Hepatocyte (in vitro differentiated cells): Measurements from ENCODE around the gene COL13A1. TPM values are rescaled to one million over a fixed set of nuclear protein-coding genes. Genes with fewer than 3 reads are reported as not detected.

Experiments used
- DNase-seq: peaks from one replicate; pipeline ENCODE4 v3.0.0-alpha.2; 2016; ENCODE audit warnings: low spot score
- H2AFZ ChIP-seq: fragments of 200-600 bp; sonication (generic); 2 replicates; pipeline ENCODE4 v1.6.0; 2016; ENCODE audit warnings: antibody characterized with exemption, mild to moderate bottlenecking
- H3K27ac ChIP-seq: fragments of 200-600 bp; sonication (generic); 2 replicates; pipeline ENCODE4 v1.5.1; 2016; ENCODE audit warnings: mild to moderate bottlenecking
- H3K27me3 ChIP-seq: fragments of 200-600 bp; sonication (generic); 2 replicates; pipeline ENCODE4 v1.6.1; 2016
- H3K36me3 ChIP-seq: fragments of 200-600 bp; sonication (generic); replicated peaks from 2 replicates; pipeline ENCODE4 v1.5.1; 2016; ENCODE audit warnings: low read depth; ENCODE audit not compliant: insufficient read depth
- H3K4me1 ChIP-seq: fragments of 200-600 bp; sonication (generic); 2 replicates; pipeline ENCODE4 v1.5.1; 2016; ENCODE audit warnings: mild to moderate bottlenecking, moderate library complexity; ENCODE audit not compliant: insufficient read depth
- H3K4me2 ChIP-seq: fragments of 200-600 bp; sonication (generic); 2 replicates; pipeline ENCODE4 v1.6.0; 2016
- H3K4me3 ChIP-seq: fragments of 200-600 bp; sonication (generic); 2 replicates; pipeline ENCODE4 v1.5.1; 2016; ENCODE audit warnings: mild to moderate bottlenecking
- H3K79me2 ChIP-seq: fragments of 200-600 bp; sonication (generic); 2 replicates; pipeline ENCODE4 v1.6.0; 2017; ENCODE audit warnings: mild to moderate bottlenecking
- H3K9me2 ChIP-seq: fragments of 200-600 bp; sonication (generic); replicated peaks from 2 replicates; pipeline ENCODE4 v1.6.0; 2017; ENCODE audit warnings: mild to moderate bottlenecking; ENCODE audit not compliant: insufficient read depth
- H3K9me3 ChIP-seq: fragments of 200-600 bp; sonication (generic); 2 replicates; pipeline ENCODE4 v1.5.1; 2016; ENCODE audit warnings: low read depth, mild to moderate bottlenecking
- H4K20me1 ChIP-seq: fragments of 200-600 bp; sonication (generic); 2 replicates; pipeline ENCODE4 v1.6.0; 2016; ENCODE audit warnings: mild to moderate bottlenecking; ENCODE audit not compliant: insufficient read depth, poor library complexity, severe bottlenecking
- CTCF ChIP-seq: fragments of 200-600 bp; sonication (generic); IDR thresholded peaks from 2 replicates; pipeline ENCODE4 v1.5.1; 2016; ENCODE audit warnings: antibody characterized with exemption, mild to moderate bottlenecking; ENCODE audit not compliant: poor library complexity
- EZH2 ChIP-seq: fragments of 200-600 bp; sonication (generic); IDR thresholded peaks from 2 replicates; pipeline ENCODE4 v1.6.1; 2016; ENCODE audit warnings: antibody characterized with exemption, mild to moderate bottlenecking, borderline replicate concordance
- EZH2phosphoT487 ChIP-seq: fragments of 200-600 bp; sonication (generic); IDR thresholded peaks from one replicate; pipeline ENCODE4 v1.6.1; 2018; ENCODE audit warnings: antibody characterized with exemption, mild to moderate bottlenecking, low read depth, moderate library complexity; ENCODE audit not compliant: unreplicated experiment, severe bottlenecking
- WGBS: methylation state at CpG from one replicate; pipeline ENCODE4 v1.1.6; 2016; ENCODE audit warnings: low lambda C conversion rate; ENCODE audit errors: missing lambda C conversion rate; 5-methylcytosine and 5-hydroxymethylcytosine counted together
- polyA plus RNA-seq: library from polyadenylated mRNA; unstranded; fragments of >200 nt; fragmentation: Nextera tagmentation; extraction: Ambion mirVana; gene quantifications from 2 replicates; pipeline ENCODE4 v1.2.1, GENCODE V29; 2016
- total RNA-seq: library from RNA; depleted of rRNA; stranded (reverse); fragments of >200 nt; gene quantifications from 2 replicates; pipeline ENCODE4 v1.2.3, GENCODE V29; 2014

The COL13A1 gene
- total and polyA plus RNA-seq, 2 experiments from 2014 or later: 4.5 to 8.5 TPM

GRCh38 chr10:69792341-69792740, 9.4 kb upstream of the COL13A1 start:
- no peak overlapping the region for H3K4me3 ChIP-seq
- no peaks in the 10 kb centered on the region for H3K9me3 ChIP-seq
- H3K4me2 ChIP-seq: no peak overlapping the region
- no peaks in the 10 kb centered on the region for H3K36me3 ChIP-seq
- TF ChIP-seq EZH2 (no peak), CTCF (no peak), EZH2phosphoT487 (no peak)
- no peaks in the 10 kb centered on the region for H3K79me2 ChIP-seq
- no peaks in the 10 kb centered on the region for H4K20me1 ChIP-seq
- no peaks in the 10 kb centered on the region for H3K9me2 ChIP-seq
- no peak overlapping the region for H2AFZ ChIP-seq
- H3K27me3 ChIP-seq: no peaks in the 10 kb centered on the region
- WGBS: 50% methylated on average over 1 of the region's 1 CpG
- no peak overlapping the region for H3K27ac ChIP-seq
- H3K4me1 ChIP-seq: peaks cover 7% of the 10 kb centered on the region
- DNase-seq: no peak

- H3K27ac ChIP-seq: no peak overlapping the region
- no peaks in the 10 kb centered on the region for H3K79me2 ChIP-seq
- H3K36me3 ChIP-seq: no peaks in the 10 kb centered on the region
Measured at GRCh38 chr10:69794673-69795072, 7.0 kb upstream of the COL13A1 start.

DNA sequence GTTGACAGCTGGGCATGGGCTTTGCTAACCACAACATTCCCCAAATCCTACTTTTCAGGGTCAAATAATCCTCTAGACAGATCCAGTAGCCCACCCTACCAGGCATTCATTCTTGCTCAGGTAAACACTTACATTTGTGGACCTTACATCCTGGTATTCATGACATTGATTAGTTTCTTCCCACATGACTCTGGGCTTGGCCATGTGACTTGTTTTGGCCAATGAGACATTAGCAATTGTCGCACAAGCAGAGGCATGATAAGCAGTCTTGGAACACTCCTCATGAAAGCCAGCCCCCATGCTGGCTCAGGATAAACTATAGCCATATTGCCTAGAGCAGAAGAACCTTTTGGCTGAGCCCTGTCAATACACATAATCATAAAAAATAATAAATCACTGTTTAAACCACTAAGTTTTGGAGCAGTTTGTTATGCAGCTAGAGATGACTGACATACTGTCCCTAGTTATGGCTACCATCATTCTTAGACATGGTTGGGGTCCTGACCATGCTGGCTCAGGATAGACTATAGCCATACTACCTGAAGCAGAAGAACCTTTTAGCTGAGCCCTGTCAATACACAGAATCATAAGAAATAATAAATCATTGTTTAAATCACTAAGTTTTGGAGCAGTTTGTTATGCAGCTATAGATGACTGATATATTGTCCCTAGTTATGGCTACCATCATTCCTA, 6.3 kb upstream of the COL13A1 start:
- Histone ChIP-seq H3K79me2 (no peaks in the 10 kb centered on the region), H3K9me3 (no peaks in the 10 kb centered on the region), H3K27me3 (no peaks in the 10 kb centered on the region), H3K9me2 (no peaks in the 10 kb centered on the region), H3K27ac (no peak overlapping the region), H3K4me3 (no peak overlapping the region), H3K36me3 (no peaks in the 10 kb centered on the region), H4K20me1 (no peaks in the 10 kb centered on the region), H3K4me2 (no peak overlapping the region), H3K4me1 (peaks cover 6% of the 10 kb centered on the region), H2AFZ (no peak overlapping the region)
- WGBS: 68% methylated on average over 1 of the region's 1 CpG
- TF ChIP-seq CTCF (no peak), EZH2 (no peak)
- no peak for DNase-seq

More at GRCh38 chr10:69794673-69795072, 7.0 kb upstream of the COL13A1 start:
- Histone ChIP-seq H4K20me1 (no peaks in the 10 kb centered on the region), H3K27me3 (no peaks in the 10 kb centered on the region), H3K9me2 (no peaks in the 10 kb centered on the region), H3K9me3 (no peaks in the 10 kb centered on the region), H3K4me2 (no peak overlapping the region), H3K4me3 (no peak overlapping the region), H2AFZ (no peak overlapping the region), H3K4me1 (peaks cover 4% of the 10 kb centered on the region)
- DNase-seq: no peak
- no peak for TF ChIP-seq CTCF
- TF ChIP-seq EZH2phosphoT487: no peak
- no peak for TF ChIP-seq EZH2
- 86% methylated on average over 1 of the region's 1 CpG for WGBS
